ENCODE data around the gene PCSK6.

Gene PCSK6

DNA sequence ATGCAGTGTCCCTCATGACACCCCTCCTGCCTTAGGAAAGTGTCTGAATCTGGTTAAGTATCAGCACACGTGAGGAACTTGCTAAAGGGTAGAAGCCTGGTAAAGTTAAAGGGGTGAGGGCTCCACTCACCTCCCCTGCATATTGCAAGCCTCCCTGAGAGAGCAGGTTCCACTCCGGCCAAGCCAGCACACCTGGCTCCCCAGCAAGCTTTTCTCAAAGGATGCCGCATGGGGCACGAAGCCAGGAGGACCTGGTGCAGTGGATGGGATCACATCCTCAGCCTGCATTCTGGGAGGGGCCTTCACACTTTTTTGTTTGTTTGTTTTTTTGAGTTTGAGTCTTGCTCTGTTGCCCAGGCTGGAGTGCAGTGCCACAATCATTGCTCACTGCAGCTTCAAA lies 79.9 kb downstream of the PCSK6 start:
- DNase-seq (ENCODE audit: low read depth in 1 of 2, low spot score in 1 of 2): no peak
- Histone ChIP-seq H3K27me3 (ENCODE audit: insufficient read depth, poor library complexity, severe bottlenecking) (no peaks in the 10 kb centered on the region), H3K27ac (replicated peaks) (no peak overlapping the region), H3K4me3 (replicated peaks; ENCODE audit: insufficient read depth, low read length) (no peak overlapping the region)
- TF ChIP-seq, protein P1, sequence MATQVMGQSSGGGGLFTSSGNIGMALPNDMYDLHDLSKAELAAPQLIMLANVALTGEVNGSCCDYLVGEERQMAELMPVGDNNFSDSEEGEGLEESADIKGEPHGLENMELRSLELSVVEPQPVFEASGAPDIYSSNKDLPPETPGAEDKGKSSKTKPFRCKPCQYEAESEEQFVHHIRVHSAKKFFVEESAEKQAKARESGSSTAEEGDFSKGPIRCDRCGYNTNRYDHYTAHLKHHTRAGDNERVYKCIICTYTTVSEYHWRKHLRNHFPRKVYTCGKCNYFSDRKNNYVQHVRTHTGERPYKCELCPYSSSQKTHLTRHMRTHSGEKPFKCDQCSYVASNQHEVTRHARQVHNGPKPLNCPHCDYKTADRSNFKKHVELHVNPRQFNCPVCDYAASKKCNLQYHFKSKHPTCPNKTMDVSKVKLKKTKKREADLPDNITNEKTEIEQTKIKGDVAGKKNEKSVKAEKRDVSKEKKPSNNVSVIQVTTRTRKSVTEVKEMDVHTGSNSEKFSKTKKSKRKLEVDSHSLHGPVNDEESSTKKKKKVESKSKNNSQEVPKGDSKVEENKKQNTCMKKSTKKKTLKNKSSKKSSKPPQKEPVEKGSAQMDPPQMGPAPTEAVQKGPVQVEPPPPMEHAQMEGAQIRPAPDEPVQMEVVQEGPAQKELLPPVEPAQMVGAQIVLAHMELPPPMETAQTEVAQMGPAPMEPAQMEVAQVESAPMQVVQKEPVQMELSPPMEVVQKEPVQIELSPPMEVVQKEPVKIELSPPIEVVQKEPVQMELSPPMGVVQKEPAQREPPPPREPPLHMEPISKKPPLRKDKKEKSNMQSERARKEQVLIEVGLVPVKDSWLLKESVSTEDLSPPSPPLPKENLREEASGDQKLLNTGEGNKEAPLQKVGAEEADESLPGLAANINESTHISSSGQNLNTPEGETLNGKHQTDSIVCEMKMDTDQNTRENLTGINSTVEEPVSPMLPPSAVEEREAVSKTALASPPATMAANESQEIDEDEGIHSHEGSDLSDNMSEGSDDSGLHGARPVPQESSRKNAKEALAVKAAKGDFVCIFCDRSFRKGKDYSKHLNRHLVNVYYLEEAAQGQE (IDR thresholded peaks at IDR 0.05; ENCODE audit: insufficient replicate concordance, low read depth): no peak
- TF ChIP-seq SPI1 (IDR thresholded peaks at IDR 0.05; ENCODE audit: borderline replicate concordance, low read depth): no peak
- TF ChIP-seq, protein P2, sequence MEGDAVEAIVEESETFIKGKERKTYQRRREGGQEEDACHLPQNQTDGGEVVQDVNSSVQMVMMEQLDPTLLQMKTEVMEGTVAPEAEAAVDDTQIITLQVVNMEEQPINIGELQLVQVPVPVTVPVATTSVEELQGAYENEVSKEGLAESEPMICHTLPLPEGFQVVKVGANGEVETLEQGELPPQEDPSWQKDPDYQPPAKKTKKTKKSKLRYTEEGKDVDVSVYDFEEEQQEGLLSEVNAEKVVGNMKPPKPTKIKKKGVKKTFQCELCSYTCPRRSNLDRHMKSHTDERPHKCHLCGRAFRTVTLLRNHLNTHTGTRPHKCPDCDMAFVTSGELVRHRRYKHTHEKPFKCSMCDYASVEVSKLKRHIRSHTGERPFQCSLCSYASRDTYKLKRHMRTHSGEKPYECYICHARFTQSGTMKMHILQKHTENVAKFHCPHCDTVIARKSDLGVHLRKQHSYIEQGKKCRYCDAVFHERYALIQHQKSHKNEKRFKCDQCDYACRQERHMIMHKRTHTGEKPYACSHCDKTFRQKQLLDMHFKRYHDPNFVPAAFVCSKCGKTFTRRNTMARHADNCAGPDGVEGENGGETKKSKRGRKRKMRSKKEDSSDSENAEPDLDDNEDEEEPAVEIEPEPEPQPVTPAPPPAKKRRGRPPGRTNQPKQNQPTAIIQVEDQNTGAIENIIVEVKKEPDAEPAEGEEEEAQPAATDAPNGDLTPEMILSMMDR (IDR thresholded peaks at IDR 0.05; ENCODE audit: insufficient read depth, low read length): no peak
- no peak for TF ChIP-seq GABPA (IDR thresholded peaks at IDR 0.05; ENCODE audit: low read depth)
- TF ChIP-seq POLR2AphosphoS5 (IDR thresholded peaks at IDR 0.05; ENCODE audit: low read depth): no peak

- no peak for DNase-seq (ENCODE audit: low read depth in 1 of 2, low spot score in 1 of 2)
- H3K27me3 ChIP-seq (ENCODE audit: insufficient read depth, poor library complexity, severe bottlenecking): no peaks in the 10 kb centered on the region
- H3K4me3 ChIP-seq (replicated peaks; ENCODE audit: insufficient read depth, low read length): no peak overlapping the region
- H3K27ac ChIP-seq (replicated peaks): no peak overlapping the region
- TF ChIP-seq, protein P2 (IDR thresholded peaks at IDR 0.05; ENCODE audit: insufficient read depth, low read length): no peak
- no peak for TF ChIP-seq GABPA (IDR thresholded peaks at IDR 0.05; ENCODE audit: low read depth)
Measured at GRCh38 chr15:101407966-101408775, 81.3 kb downstream of the PCSK6 start.

- no peak for DNase-seq (ENCODE audit: low read depth in 1 of 2, low spot score in 1 of 2)
- Histone ChIP-seq H3K4me3 (replicated peaks; ENCODE audit: insufficient read depth, low read length) (no peak overlapping the region), H3K27me3 (ENCODE audit: insufficient read depth, poor library complexity, severe bottlenecking) (no peaks in the 10 kb centered on the region), H3K27ac (replicated peaks) (no peak overlapping the region)
- TF ChIP-seq, protein P2 (IDR thresholded peaks at IDR 0.05; ENCODE audit: insufficient read depth, low read length): no peak
- TF ChIP-seq, protein P1 (IDR thresholded peaks at IDR 0.05; ENCODE audit: insufficient replicate concordance, low read depth): no peak
- TF ChIP-seq POLR2AphosphoS5 (IDR thresholded peaks at IDR 0.05; ENCODE audit: low read depth) (no peak), GABPA (IDR thresholded peaks at IDR 0.05; ENCODE audit: low read depth) (no peak), SPI1 (IDR thresholded peaks at IDR 0.05; ENCODE audit: borderline replicate concordance, low read depth) (no peak)
Measured at GRCh38 chr15:101407439-101407838, 82.1 kb downstream of the PCSK6 start.

All from HL-60 (cell line).